Renal cortex interstitium (tissue), 15 donors: ENCODE data around the gene OR3A1. TPM values are rescaled to one million over a fixed set of nuclear protein-coding genes. Genes with fewer than 3 reads are reported as not detected.
"Not testable (repeated sequence)": the region's sequence is repeated elsewhere in the genome, so short reads cannot be mapped to it uniquely, and the experiment has no call there.

Experiments used
- DNase-seq, 11 donors: peaks; one replicate each; pipeline ENCODE4 v3.0.0-alpha.2; 2013; ENCODE audit warnings: low read depth in 9 of 11, low spot score in 4 of 11; ENCODE audit errors: extremely low read depth in 1 of 11
- long read RNA-seq, 16 experiments: transcript quantifications; one replicate each; lab custom pipeline, GENCODE V29; 2026
- polyA plus RNA-seq, 3 donors: library from polyadenylated mRNA; unstranded; fragments of 120-200 nt; gene quantifications; one replicate each; pipeline ENCODE4 v1.2.1, GENCODE V29; 2013; ENCODE audit not compliant: insufficient read length in 3 of 3

Gene OR3A1, protein sequence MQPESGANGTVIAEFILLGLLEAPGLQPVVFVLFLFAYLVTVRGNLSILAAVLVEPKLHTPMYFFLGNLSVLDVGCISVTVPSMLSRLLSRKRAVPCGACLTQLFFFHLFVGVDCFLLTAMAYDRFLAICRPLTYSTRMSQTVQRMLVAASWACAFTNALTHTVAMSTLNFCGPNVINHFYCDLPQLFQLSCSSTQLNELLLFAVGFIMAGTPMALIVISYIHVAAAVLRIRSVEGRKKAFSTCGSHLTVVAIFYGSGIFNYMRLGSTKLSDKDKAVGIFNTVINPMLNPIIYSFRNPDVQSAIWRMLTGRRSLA
- under 1 TPM in 2 of 3 donors, not detected in 1; 0.12 to 0.24 TPM for polyA plus RNA-seq
- long read RNA-seq, donor 1, result 0 reads
- long read RNA-seq, donor 2, result 0 reads
- long read RNA-seq, donor 3, result 0 reads
- long read RNA-seq, donor 4, result 0 reads
- long read RNA-seq, donor 5, result 0 reads
- long read RNA-seq, donor 6, result 0 reads
- long read RNA-seq, donor 7, result 0 reads
- long read RNA-seq, donor 8, result 0 reads
- long read RNA-seq, donor 9, result 0 reads
- long read RNA-seq, donor 10, result 0 reads
- long read RNA-seq, donor 11, result 0 reads
- long read RNA-seq, donor 12, result 0 reads
- long read RNA-seq, donor 13, result 0 reads
- long read RNA-seq, donor 14, result 0 reads
- long read RNA-seq, donor 15, result 0 reads
- long read RNA-seq, donor 16, result 0 reads

- no peak for DNase-seq
Observed at GRCh38 chr17:3298260-3298659, at the start of gene OR3A1. TSS of gene OR3A1 (minus strand) at chr17:3298360. CDS start at chr17:3292582, 5,778 bp downstream.

DNA sequence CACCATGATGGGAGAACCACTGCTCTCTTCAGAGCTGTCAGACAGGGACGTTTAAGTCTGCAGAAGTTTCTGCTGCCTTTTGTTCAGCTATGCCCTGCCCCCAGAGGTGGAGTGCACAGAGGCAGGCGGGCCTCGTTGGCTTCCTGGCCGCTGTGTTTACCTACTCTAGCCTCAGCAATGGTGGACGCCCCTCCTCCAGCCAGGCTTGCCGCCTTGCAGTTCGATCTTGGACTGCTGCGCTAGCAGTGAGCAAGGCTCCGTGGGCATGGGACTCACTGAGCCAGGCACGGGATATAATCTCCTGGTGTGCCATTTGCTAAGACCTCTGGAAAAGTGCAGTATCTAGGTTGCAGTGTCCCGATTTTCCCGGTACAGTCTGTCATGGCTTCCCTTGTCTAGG is 44.6 kb upstream of the OR3A1 start:
- DNase-seq, result not testable (repeated sequence)

- no peak for DNase-seq
Observed at GRCh38 chr17:3335876-3336275, 37.7 kb upstream of the OR3A1 start.

GRCh38 chr17:3318336-3318735 is 20.2 kb upstream of the OR3A1 start:
- no peak for DNase-seq

DNA sequence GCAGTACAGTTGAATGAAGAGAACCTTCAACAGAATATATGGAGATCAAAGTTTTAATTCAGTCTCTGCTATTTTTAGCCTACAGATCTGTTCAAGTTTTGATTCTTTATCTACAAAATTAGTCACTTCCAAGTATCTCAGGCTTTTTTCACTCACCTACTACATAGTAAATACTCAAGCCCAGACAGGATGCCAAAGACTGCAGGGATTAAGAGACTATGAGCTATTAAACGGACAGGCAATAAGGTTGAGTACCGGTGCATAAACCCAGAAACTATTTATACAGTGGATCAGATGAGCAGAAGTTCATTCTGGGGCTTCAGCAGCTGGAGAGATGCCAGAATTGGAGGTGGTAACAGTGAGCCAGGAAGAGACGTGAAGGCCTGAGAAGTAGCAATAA is 18.7 kb upstream of the OR3A1 start:
- DNase-seq, result no peak

DNA sequence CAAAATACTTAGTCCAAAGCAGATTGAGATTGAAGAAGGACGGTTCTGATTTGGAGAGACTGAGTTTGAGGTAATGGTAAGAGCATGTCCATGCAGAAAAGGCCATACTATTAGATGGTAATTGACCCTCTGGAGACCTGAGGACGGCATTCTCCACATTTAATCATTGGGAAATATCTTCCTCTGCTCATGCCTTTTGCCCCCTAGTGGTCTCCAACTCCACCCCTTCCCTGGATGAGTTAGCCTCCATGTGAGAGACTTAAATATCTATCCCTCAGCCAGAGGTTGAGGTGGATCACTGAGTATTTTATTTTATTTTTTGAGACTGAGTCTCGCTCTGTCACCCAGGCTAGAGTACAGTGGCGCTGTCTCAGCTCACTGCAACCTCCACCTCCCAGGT is 10.4 kb upstream of the OR3A1 start:
- no peak for DNase-seq

DNA sequence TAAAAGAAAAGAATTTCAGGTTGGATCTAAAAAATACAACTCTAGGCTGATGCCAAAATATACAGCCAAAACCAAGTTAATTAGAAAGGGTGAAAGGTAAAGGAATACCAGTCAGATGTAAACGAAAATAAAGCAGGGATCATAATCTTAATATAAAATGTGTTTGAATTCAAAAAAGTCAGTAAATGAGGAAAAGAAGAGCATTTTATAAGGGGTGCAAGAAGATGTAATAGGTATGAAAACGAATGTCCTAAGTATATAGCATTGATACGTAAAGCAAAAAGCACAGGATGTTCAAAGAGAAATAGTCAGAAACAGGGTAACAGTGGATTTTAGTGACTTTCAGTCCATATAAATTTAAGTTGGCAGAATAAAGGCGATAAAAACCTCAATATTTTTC is 2.5 kb downstream of the OR3A1 start:
- DNase-seq, result no peak

GRCh38 chr17:3293548-3293947 is 4.6 kb downstream of the OR3A1 start:
- not testable (repeated sequence) for DNase-seq

GRCh38 chr17:3282901-3283300 is 15.3 kb downstream of the OR3A1 start:
- no peak for DNase-seq

DNA sequence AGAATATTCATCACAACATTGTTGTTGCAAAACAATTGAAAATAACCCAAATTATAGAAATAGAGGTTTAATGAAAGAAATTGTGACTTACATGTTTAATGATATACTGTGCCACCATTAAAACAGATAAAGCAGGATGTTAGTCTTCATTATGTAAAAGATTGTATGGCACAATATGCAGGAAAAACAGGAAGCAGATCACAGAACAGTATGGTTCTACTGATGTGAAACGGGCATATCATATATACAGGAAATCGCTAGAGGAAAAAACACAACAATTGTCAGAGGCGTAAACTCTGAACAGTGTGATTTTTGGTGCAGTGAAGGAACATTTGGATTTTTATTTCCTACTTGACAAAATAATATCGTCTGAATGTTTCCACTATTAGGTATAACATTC is 22.0 kb downstream of the OR3A1 start:
- no peak for DNase-seq

DNA sequence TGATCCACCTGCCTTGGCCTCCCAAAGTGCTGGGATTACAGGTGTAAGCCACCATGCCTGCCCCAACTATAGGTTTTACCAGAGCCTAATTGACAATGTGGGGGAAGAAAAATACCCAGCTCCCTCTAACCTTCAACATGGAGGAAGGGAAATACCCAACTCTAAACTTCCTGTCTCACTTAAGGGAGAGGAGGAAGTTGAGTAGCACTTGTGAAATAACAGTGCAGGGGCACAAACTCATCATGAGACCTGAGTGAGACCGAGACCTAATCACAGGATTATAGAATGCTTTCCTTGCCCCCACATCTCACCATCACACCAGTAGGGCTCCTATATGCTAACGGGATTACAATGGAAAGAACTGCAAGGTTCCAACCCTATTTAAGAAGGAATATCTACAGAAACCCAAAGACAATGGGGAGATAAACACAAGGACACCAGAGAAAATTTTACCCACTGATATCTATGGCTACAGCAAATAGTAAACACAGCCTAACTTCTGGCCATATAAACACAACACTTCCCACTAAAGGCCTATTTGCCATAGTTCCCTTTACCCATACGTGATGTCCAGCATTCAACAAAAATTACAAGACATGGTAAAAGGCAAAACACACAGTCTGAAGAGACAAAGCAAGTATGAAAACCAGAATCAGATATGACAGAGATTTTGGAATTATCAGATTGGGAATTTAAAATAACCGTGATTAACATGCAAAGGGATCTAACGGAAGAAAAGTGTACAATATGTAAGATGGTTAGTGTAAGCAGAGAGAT is 26.9 kb downstream of the OR3A1 start:
- no peak for DNase-seq

DNA sequence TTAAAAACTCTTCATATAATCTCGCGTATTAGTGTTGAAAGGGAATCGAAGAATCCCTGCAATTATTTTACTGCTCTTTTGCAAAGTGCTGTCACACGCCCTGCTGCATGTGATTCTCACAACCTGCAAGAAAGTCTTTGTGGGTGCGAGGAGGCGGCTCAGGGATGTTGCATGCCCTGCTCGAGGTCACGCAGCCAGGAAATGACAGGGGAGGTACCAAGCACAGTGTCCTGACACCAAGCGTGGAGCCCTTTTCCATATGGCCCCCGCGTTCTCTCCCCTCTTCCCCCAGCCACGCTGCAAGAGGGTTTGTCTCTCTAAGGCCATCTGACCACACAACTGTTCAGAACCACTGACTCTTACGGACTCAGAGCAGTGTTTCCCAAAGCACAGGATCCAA is 37.6 kb downstream of the OR3A1 start:
- no peak for DNase-seq

DNA sequence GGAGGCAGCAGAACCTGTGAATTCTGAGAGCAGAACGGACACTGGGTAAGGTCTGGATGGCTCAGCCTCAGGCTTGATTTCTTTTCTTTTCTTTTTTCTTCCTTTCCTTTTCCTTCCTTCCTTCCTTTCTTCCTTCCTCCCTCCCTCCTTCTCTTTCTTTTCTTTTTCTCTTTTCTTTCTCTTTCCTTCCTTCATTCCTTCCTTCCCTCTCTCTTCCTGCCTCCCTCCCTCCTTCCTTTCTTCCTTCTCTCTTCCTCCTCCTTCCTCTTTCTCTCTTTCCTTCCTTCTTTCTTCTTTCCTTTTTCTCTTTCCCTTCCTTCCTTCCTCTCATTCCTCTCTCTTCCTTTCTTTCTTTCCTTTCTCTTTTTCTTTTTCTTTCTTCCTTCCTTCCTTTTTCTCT is 38.0 kb downstream of the OR3A1 start:
- no peak for DNase-seq

DNA sequence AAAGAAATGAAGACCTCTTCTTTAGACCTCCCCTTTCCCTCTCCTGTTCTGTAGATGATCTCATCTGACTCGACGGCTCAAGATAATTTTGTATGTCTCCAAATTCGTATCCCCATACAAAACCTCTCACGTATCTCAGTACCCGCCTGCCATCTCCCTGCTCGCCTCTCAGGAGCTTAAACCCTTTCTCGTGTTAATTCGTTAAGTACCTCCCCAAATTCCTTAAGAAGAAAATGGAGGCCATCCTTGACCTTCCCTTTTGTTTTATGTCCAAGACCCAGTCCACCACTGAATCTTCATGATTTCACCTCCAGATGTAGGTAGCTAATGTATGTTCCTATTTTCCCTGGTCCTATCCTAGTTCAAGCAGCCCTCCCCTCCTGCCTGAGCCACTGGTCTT is 41.6 kb downstream of the OR3A1 start:
- DNase-seq, result no peak

DNA sequence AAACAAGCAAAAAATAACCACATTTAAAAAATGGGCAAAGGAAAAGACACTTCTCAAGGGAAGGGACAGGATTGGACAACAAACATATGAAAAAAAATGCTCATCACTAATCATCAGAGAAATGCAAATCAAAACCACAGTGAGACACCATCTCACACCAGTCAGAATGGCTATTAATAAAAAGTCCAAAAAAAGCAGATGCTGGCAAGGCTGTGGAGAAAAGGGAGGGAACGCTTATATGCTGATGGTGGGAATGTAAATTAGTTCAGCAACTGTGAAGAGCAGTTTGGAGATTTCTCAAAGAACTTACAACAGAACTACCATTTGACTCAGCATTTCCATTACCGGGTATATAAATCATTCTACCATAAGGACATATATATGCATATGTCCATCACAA is 49.1 kb downstream of the OR3A1 start:
- not testable (repeated sequence) for DNase-seq

GRCh38 chr17:3244841-3245240 is 53.3 kb downstream of the OR3A1 start:
- not testable (repeated sequence) for DNase-seq

- not testable (repeated sequence) for DNase-seq
Observed at GRCh38 chr17:3241044-3241443, 57.1 kb downstream of the OR3A1 start.
